Smooth muscle cell (in vitro differentiated cells): ENCODE measurements around the gene SEC14L1. TPM values are rescaled to one million over a fixed set of nuclear protein-coding genes. Genes with fewer than 3 reads are reported as not detected.

Source experiments
- DNase-seq: peaks from one replicate; lab custom pipeline; 2025; ENCODE audit not compliant: unreplicated experiment; lab: John Stamatoyannopoulos, UW
- H2AFZ ChIP-seq: fragments of 200-600 bp; sonication (generic); 2 replicates; pipeline ENCODE4 v1.6.0; 2016; ENCODE audit warnings: antibody characterized with exemption, low read depth, mild to moderate bottlenecking
- H3F3A ChIP-seq: fragments of 200-600 bp; sonication (generic); 2 replicates; pipeline ENCODE4 v1.6.0; 2017; ENCODE audit warnings: antibody characterized with exemption, low read depth
- H3K27ac ChIP-seq: fragments of 200-600 bp; sonication (generic); 2 replicates; pipeline ENCODE4 v1.5.1; 2016; ENCODE audit warnings: low read depth, mild to moderate bottlenecking
- H3K27me3 ChIP-seq: fragments of 200-600 bp; sonication (generic); 2 replicates; pipeline ENCODE4 v1.6.1; 2016; ENCODE audit warnings: low read depth, mild to moderate bottlenecking
- H3K36me3 ChIP-seq: fragments of 200-600 bp; sonication (generic); 2 replicates; pipeline ENCODE4 v1.5.1; 2016; ENCODE audit warnings: low read depth
- H3K4me1 ChIP-seq: fragments of 200-600 bp; sonication (generic); 2 replicates; pipeline ENCODE4 v1.5.1; 2016; ENCODE audit warnings: low read depth
- H3K4me2 ChIP-seq: fragments of 200-600 bp; sonication (generic); 2 replicates; pipeline ENCODE4 v1.6.0; 2016; ENCODE audit warnings: mild to moderate bottlenecking
- H3K4me3 ChIP-seq: fragments of 200-600 bp; sonication (generic); 2 replicates; pipeline ENCODE4 v1.5.1; 2016; ENCODE audit warnings: mild to moderate bottlenecking
- H3K79me2 ChIP-seq: fragments of 200-600 bp; sonication (generic); 2 replicates; pipeline ENCODE4 v1.6.0; 2016; ENCODE audit warnings: low read depth, mild to moderate bottlenecking
- H3K9ac ChIP-seq: fragments of 200-600 bp; sonication (generic); 2 replicates; pipeline ENCODE4 v1.6.0; 2016; ENCODE audit warnings: low read depth
- H3K9me3 ChIP-seq: fragments of 200-600 bp; sonication (generic); replicated peaks from 2 replicates; pipeline ENCODE4 v1.5.1; 2016; ENCODE audit warnings: low read depth
- H4K20me1 ChIP-seq: fragments of 200-600 bp; sonication (generic); 2 replicates; pipeline ENCODE4 v1.6.0; 2016; ENCODE audit warnings: low read depth
- CTCF ChIP-seq: fragments of 200-600 bp; sonication (generic); IDR thresholded peaks from 2 replicates; pipeline ENCODE4 v1.5.1; 2017; ENCODE audit warnings: borderline replicate concordance, mild to moderate bottlenecking, antibody characterized with exemption; ENCODE audit not compliant: insufficient read depth, poor library complexity, severe bottlenecking
- WGBS: methylation state at CpG from one replicate; pipeline ENCODE4 v1.1.7; 2016; ENCODE audit warnings: low lambda C conversion rate; 5-methylcytosine and 5-hydroxymethylcytosine counted together
- polyA plus RNA-seq: library from polyadenylated mRNA; unstranded; fragments of >200 nt; fragmentation: Nextera tagmentation; extraction: Ambion mirVana; gene quantifications from 2 replicates; pipeline ENCODE4 v1.2.1, GENCODE V29; 2016
- total RNA-seq: library from RNA; depleted of rRNA; stranded (reverse); fragments of >200 nt; gene quantifications from 2 replicates; pipeline ENCODE4 v1.2.3, GENCODE V29; 2014

The SEC14L1 gene
- total and polyA plus RNA-seq, 2 experiments from 2014 or later: 25.1 to 25.8 TPM

GRCh38 chr17:77211681-77212080 is 70.9 kb downstream of the SEC14L1 start:
- 99% methylated on average over 15 of the region's 15 CpGs for WGBS
- H3K9ac ChIP-seq: no peak overlapping the region

GRCh38 chr17:77212081-77212832 is 71.5 kb downstream of the SEC14L1 start:
- Histone ChIP-seq H3K27ac (no peak overlapping the region), H3K4me3 (no peak overlapping the region), H2AFZ (no peak overlapping the region), H3K4me1 (peaks cover 9% of the 10 kb centered on the region), H3K36me3 (no peaks in the 10 kb centered on the region), H4K20me1 (peaks cover 30% of the 10 kb centered on the region), H3K4me2 (no peak overlapping the region), H3K9me3 (no peaks in the 10 kb centered on the region), H3K9ac (no peak overlapping the region), H3K27me3 (no peaks in the 10 kb centered on the region), H3F3A (peaks cover 9% of the 10 kb centered on the region), H3K79me2 (no peaks in the 10 kb centered on the region)
- 90% methylated on average over 21 of the region's 21 CpGs for WGBS
- no peak for TF ChIP-seq CTCF
- DNase-seq: no peak

More at GRCh38 chr17:77211681-77212080, 70.9 kb downstream of the SEC14L1 start:
- Histone ChIP-seq H3K4me3 (no peak overlapping the region), H3K9me3 (no peaks in the 10 kb centered on the region), H3K79me2 (no peaks in the 10 kb centered on the region), H3K4me1 (peaks cover 9% of the 10 kb centered on the region), H2AFZ (no peak overlapping the region), H4K20me1 (peaks cover 30% of the 10 kb centered on the region), H3K27me3 (no peaks in the 10 kb centered on the region), H3K4me2 (no peak overlapping the region), H3K36me3 (peaks cover 1% of the 10 kb centered on the region), H3F3A (peaks cover 15% of the 10 kb centered on the region), H3K27ac (no peak overlapping the region)
- TF ChIP-seq CTCF: no peak
- no peak for DNase-seq

- no peaks in the 10 kb centered on the region for H3K79me2 ChIP-seq
- H3K9me3 ChIP-seq: no peaks in the 10 kb centered on the region
- H3K4me3 ChIP-seq: no peak overlapping the region
- H3F3A ChIP-seq: peaks cover under 1% of the 10 kb centered on the region
- no peak for DNase-seq
- H3K4me1 ChIP-seq: peaks cover 5% of the 10 kb centered on the region
- no peak overlapping the region for H3K27ac ChIP-seq
- no peak overlapping the region for H3K9ac ChIP-seq
- H3K4me2 ChIP-seq: no peak overlapping the region
- no peak overlapping the region for H2AFZ ChIP-seq
- TF ChIP-seq CTCF: no peak
- H3K36me3 ChIP-seq: no peaks in the 10 kb centered on the region
- 93% methylated on average over 40 of the region's 40 CpGs for WGBS
- H3K27me3 ChIP-seq: no peaks in the 10 kb centered on the region
- peaks cover 26% of the 10 kb centered on the region for H4K20me1 ChIP-seq
Measured at GRCh38 chr17:77212833-77213777, 72.3 kb downstream of the SEC14L1 start.
